GM19043 (cell line): ENCODE results near the gene CHRNB2.
A peak's percentile ranks its signal among the peaks of the same experiment; 100 is the strongest.

Experiments used
- ATAC-seq: cut with Tn5 transposase; IDR thresholded peaks from one replicate; pipeline ENCODE4 v1.9.1; 2021; ENCODE audit warnings: low read depth; ENCODE audit not compliant: unreplicated experiment

Gene CHRNB2

DNA sequence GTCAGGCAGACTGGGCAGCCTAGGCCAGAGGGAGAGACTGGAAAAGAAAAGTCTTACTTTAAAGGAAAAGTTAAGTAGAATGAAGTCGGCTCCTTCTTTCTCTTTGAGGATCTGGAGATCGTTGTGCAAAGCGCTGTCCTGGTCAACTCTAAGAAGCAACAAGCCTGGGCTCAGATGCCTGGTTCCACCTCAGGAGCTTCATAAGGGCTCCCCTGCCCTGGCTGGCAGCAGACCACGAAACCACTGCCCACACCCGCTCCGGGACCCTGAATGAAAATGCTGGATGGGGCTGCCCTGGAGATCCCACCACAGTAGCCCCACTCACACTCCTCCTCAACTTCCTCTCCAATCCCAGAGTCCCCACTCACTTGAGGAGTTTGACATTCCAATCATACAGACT is 15.5 kb upstream of the CHRNB2 start:
- no peak for ATAC-seq

- no peak for ATAC-seq
Observed at GRCh38 chr1:154553056-154554030, 14.2 kb upstream of the CHRNB2 start.

- ATAC-seq = no peak
Observed at GRCh38 chr1:154556422-154556821, 11.2 kb upstream of the CHRNB2 start.

- no peak for ATAC-seq
Observed at GRCh38 chr1:154557248-154557938, 10.2 kb upstream of the CHRNB2 start.

DNA sequence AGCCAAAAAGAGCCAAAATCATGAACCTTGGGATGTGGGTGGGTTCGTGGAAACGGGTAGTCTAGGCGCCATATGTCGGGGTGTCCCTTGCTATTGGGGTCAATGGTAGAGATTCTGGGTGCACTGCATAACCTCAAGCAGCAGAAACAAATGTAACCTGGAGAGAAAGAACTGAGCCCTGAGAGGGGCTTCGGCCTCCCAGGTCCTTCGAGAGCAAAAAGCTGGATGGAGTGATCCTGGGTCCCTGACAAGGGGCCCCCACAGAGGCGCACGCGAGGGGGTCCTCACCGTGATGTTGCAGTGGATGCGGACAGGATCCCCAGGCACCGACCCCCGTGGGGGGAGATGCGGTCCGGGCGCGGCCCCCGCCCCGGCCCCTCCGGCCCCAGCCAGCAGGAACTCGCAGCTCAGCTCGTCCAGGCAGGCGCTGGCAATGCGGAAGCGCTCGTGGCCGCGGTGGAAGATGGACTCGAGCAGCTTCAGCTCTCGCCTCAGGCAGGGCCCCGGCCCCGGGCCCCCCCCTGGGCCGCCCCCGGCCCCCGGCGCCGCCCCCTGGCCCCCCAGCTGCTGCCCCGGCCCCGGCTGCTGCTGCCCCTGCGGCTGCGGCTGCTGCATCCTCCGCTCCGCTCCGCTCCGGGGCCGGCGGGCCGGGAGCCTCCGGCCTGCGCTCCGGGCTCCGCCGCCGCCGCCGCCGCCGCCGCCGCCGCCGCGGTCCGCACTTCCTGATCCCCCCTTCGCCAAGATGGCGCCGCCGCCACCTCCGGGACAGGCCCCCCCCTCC is 9.4 kb upstream of the CHRNB2 start, which contains the start of gene UBE2Q1:
Gene UBE2Q1 (minus strand): TSS at position 724 of the 781 bp plus-strand sequence. CDS start 109 bp downstream, at position 615.
- no peak for ATAC-seq

GRCh38 chr1:154558720-154559465 is 8.7 kb upstream of the CHRNB2 start:
- ATAC-seq = peak; percentile 92

DNA sequence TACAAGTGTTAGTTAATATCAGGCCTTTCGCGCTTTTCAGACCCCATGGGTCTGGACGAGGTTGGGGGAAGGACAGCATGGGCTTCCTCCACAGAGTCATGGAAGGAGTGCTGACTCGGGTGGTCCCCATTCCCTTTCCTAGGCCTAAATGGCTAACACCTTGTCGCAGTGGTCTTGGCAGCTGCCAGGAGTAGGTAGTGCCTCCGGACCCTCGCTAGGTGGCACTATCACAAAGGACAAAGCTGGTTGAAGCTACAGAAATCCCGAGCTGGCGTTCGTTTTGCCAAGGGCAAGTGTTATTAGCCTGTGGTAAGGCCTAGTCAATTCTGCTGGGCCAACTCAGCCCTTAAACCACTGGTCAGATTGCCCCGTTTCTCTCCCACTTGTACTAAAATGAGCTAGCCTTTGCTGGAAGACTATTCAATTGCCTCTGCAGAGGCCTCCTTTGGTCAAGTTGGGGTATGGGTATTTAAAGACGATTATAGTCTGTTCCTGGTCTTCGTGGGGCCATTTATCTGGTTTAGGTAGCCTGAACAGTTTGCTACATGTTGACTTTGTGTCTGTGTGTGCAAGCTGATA is 8.0 kb upstream of the CHRNB2 start:
- ATAC-seq = no peak

GRCh38 chr1:154565876-154566275 is 1.7 kb upstream of the CHRNB2 start:
- ATAC-seq = no peak

- ATAC-seq = no peak
Observed at GRCh38 chr1:154568157-154568815, 708 bp downstream of the CHRNB2 start.

- no peak for ATAC-seq
Observed at GRCh38 chr1:154571244-154571963, 3.8 kb downstream of the CHRNB2 start.

DNA sequence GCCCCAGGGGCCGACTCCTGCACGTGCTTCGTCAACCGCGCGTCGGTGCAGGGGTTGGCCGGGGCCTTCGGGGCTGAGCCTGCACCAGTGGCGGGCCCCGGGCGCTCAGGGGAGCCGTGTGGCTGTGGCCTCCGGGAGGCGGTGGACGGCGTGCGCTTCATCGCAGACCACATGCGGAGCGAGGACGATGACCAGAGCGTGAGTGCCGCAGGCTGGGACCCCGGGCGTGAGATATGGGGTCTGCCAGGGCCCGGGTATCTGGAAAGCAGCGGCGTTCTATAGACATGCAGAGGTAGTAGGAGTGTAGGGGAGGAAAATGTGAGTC is 4.3 kb downstream of the CHRNB2 start:
- no peak for ATAC-seq

DNA sequence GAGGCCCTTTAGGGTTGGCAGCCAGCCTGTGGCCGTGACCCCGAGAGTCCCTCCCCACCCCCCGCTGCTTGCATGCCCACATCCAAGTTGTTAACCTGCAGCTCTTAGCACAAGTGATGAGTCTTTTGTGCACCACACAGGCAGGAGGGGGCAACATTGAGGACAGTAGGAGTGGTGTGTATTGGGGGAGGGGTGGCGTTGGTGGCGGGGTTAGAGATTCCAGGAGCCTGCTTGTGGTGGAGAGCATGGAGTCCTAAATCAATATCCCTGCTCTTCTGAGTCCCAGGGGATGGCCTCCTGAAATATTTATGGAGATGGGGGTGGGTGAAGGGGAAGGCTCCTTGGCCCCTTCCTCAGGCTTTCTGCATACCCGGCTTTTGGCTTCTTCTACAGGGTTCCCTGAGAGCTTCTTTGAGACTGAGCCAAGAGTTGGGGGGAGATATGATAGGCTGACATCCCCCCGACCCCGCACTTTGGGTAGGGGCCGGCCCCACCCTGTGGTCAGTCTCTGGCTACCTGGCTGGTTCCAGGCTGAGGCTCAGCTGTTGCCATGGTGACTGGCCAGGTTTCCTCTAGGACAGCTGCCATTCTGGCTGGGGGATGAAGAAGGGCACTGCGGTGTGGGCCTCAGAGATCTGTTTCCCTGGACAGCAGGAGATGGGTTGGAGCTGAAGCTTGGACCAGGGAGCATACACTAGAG is 5.0 kb downstream of the CHRNB2 start:
- ATAC-seq = no peak

GRCh38 chr1:154573168-154573510 is 5.6 kb downstream of the CHRNB2 start:
- no peak for ATAC-seq

DNA sequence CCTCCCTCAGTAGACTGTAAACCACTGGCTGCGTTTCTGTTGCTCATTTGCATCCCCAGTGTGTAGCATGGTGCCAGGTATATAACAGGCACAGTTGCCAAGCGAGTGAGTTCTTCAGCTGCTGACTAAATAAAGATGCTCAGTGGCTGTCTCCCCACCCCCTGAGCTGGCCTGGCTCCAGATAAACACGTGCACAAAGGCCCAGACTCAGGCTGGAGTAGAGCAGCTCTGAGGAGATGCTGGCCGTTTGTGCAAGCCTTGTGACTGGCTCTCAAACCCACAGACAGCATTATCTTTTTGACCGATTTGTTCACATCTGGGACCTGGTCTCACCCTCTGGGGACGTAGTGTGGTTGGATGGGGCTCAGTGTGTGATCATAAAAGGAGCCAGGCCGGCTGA is 7.1 kb downstream of the CHRNB2 start:
- ATAC-seq = no peak

- ATAC-seq = no peak
Observed at GRCh38 chr1:154575147-154575927, 7.8 kb downstream of the CHRNB2 start.

DNA sequence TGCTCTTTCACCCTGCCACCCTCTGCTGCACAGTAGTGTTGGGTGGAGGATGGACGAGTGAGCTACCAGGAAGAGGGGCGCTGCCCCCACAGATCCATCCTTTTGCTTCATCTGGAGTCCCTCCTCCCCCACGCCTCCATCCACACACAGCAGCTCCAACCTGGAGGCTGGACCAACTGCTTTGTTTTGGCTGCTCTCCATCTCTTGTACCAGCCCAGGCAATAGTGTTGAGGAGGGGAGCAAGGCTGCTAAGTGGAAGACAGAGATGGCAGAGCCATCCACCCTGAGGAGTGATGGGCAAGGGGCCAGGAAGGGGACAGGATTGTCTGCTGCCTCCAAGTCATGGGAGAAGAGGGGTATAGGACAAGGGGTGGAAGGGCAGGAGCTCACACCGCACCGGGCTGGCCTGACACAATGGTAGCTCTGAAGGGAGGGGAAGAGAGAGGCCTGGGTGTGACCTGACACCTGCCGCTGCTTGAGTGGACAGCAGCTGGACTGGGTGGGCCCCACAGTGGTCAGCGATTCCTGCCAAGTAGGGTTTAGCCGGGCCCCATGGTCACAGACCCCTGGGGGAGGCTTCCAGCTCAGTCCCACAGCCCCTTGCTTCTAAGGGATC is 8.5 kb downstream of the CHRNB2 start:
- no peak for ATAC-seq
